ENCODE measurements around the gene CPA1. TPM values are rescaled to one million over a fixed set of nuclear protein-coding genes. Genes with fewer than 3 reads are reported as not detected.

The CPA1 gene
- total and polyA plus RNA-seq, 9 of the 15 experiments (the other 6 are each of a cell fraction or from before 2014, with no cell fraction given) = 6.5 TPM; not detected in 8

- intact Hi-C loops (cut with micrococcal nuclease) = no loop called here
- WGBS (ENCODE audit: insufficient coverage, low coverage, missing lambda C conversion rate) = 13% methylated on average over 3 of the region's 3 CpGs
- no peak overlapping the region for H3K27ac ChIP-seq (ENCODE audit: extremely low read depth, low read depth, low read length)
- H3K79me2 ChIP-seq (ENCODE audit: control insufficient read depth, insufficient read depth, low read length) = no peaks in the 10 kb centered on the region
- ChIA-PET CTCF (ENCODE audit: low intra/inter-chr PET ratio) (no interaction called here), POLR2A (interaction anchor here (0.7 to 2.5 kb wide), 3 partner anchors 12 to 77 kb away, joined by 3 to 11 read pairs (median 4); no protein-coding TSS in a partner anchor)
- no peaks in the 10 kb centered on the region for H3K36me3 ChIP-seq (ENCODE audit: control insufficient read depth, insufficient read depth, low read length)
- in situ Hi-C loops (cut with MboI) = no loop called here
- no peaks in the 10 kb centered on the region for H3K4me1 ChIP-seq (replicated peaks in 1 of 2; ENCODE audit: control insufficient read depth in 2 of 2, insufficient read depth in 2 of 2, low read length in 2 of 2)
- BruUV-seq (replicated peaks) = no TSS peak
- H3K27me3 ChIP-seq (ENCODE audit: control insufficient read depth in 2 of 2, insufficient read depth in 2 of 2, low read length in 2 of 2) = peaks cover 8 to 15% of the 10 kb centered on the region in 2 experiments; a peak in 3 of 5 replicates
- H3K4me2 ChIP-seq (ENCODE audit: insufficient read depth, low read length) = no peak overlapping the region
- H3K4me3 ChIP-seq = no peak overlapping the region
- H3K9me3 ChIP-seq (replicated peaks; ENCODE audit: control insufficient read depth, insufficient read depth, low read depth, low read length) = no peaks in the 10 kb centered on the region
- H3K9me1 ChIP-seq (ENCODE audit: control insufficient read depth, insufficient read depth, low read length) = no peaks in the 10 kb centered on the region
- H3K9ac ChIP-seq (ENCODE audit: insufficient read depth in 1 of 2, low read depth in 2 of 2, low read length in 2 of 2) = no peak overlapping the region
- TF ChIP-seq HDAC2 (IDR thresholded peaks at IDR 0.05) (no peak), NELFE (IDR thresholded peaks at IDR 0.05; ENCODE audit: insufficient read depth, insufficient read length) (no peak), FOXK2 (conservative IDR thresholded peaks at IDR 0.05 in 1 of 2, IDR thresholded peaks at IDR 0.05 in 1 of 2; ENCODE audit: low read depth in 2 of 2) (no peak), ZNF23 (CRISPR knock-in tag; IDR thresholded peaks at IDR 0.05) (no peak), CBFA2T3 (IDR thresholded peaks at IDR 0.05) (no peak), ZNF175 (CRISPR knock-in tag; IDR thresholded peaks at IDR 0.05; ENCODE audit: low read depth) (no peak), HIVEP1 (CRISPR knock-in tag; IDR thresholded peaks at IDR 0.05) (no peak), MTA2 (IDR thresholded peaks at IDR 0.05; ENCODE audit: low read depth) (no peak), TEAD4 (IDR thresholded peaks at IDR 0.05; ENCODE audit: low read length) (no peak), TEAD4 (CRISPR knock-in tag; IDR thresholded peaks at IDR 0.05; ENCODE audit: borderline replicate concordance) (no peak), ZNF133 (CRISPR knock-in tag; IDR thresholded peaks at IDR 0.05) (no peak), ZNF436 (CRISPR knock-in tag; IDR thresholded peaks at IDR 0.05) (no peak), ZBTB33 (CRISPR knock-in tag; IDR thresholded peaks at IDR 0.05) (no peak), ZNF79 (CRISPR knock-in tag; IDR thresholded peaks at IDR 0.05; ENCODE audit: low read depth) (no peak), SIX5 (IDR thresholded peaks at IDR 0.05; ENCODE audit: borderline replicate concordance in 1 of 2, insufficient read depth in 1 of 2, low read depth in 1 of 2, low read length in 2 of 2) (no peak), EHMT2 (IDR thresholded peaks at IDR 0.05) (no peak), SMARCA4 (IDR thresholded peaks at IDR 0.05) (no peak)
- DNase-seq (ENCODE audit: extremely low read depth in 1 of 4, low spot score in 3 of 4) (no peak), ATAC-seq (no peak), FAIRE-seq (no peak)
- H4K20me1 ChIP-seq (replicated peaks; ENCODE audit: control insufficient read depth, insufficient read depth, low read length) = no peaks in the 10 kb centered on the region
- H2AFZ ChIP-seq (ENCODE audit: low read depth, low read length) = no peak overlapping the region
Observed at GRCh38 chr7:130423501-130424037, 43.3 kb downstream of the CPA1 start.

Measured in K562 (cell line).